Stimulated activated CD8-positive, alpha-beta memory T cell treated with anti-CD3 and anti-CD28 coated beads, Interleukin-7, amount 100 ng/mL, for 24 hours (primary cell): ENCODE measurements around the gene PRDX5.

Experiments used
- DNase-seq: peaks from one replicate; pipeline ENCODE4 v3.0.0-alpha.2; 2020; ENCODE audit warnings: low read depth

Gene PRDX5

DNA sequence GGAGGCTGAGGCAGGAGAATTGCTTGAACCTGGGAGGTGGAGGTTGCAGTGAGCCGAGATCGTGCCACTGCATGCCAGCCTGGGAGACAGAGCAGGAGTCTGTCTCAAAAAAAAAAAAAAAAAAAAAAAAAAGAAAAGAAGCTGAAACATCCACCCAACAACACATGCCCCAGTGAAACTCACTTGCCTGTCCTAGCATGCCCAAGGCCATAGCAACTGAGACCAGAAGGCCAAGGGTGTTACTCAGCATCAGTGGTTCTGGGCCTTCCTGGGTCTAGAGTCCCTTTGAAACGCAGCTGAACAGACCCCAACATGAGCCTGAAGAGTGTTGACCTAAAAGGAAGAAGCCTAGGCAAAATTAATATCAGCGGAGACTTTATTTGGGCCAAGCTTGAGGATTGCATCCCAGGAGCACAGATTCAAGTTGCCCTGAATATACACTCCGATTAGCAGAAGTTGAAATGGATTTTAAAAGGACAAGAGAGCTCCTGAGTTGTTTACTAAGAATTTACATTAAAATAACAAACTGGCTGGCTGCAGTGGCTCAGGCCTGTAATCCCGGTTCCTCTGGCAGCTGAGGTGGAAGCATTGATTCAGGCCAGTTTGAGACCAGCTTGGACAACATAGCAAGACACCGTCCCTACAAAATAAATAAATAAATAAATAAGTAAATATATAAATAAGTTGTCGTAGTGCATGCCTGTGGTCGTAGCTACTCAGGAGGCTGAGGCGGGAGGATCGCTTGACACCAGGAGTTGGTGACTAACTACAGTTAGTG is 7.0 kb downstream of the PRDX5 start:
- no peak for DNase-seq

DNA sequence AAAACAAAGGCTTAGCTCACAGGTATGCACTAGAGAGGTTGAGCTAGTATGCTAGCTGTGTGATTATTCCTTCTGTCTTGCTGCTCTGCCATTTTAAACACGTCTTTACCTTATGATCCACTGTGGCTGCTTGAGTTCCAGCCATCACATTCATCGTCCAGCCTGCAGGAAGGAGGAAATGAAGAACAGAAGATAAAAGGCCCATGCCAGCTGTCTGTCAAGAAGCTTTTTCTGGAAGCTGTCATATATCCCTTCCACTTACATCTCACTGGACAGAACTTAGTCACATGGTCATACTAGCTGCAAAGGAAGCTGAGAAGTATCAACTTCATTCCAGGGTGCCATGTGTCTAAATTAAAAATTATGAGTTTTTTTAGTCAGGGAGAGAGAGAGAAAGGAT is 9.5 kb downstream of the PRDX5 start:
- DNase-seq: no peak

DNA sequence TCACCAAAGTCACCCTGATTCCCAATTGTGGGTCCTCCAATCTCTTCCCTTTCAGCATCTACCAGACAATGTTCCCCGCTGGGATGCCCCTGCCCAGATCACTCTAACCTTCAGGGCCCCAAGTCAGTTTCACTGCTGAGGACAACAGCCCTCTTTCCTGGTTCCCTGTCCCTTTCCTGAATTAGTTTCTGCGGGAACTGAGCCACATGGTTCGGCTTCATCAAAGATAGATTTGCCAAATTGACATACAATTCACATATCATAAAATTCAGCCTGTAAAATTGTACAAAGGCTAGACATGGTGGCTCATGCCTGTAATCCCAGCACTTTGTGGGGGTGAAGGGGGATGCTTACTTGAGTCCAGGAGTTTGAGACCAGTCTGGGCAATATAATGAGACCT is 10.1 kb downstream of the PRDX5 start:
- no peak for DNase-seq

DNA sequence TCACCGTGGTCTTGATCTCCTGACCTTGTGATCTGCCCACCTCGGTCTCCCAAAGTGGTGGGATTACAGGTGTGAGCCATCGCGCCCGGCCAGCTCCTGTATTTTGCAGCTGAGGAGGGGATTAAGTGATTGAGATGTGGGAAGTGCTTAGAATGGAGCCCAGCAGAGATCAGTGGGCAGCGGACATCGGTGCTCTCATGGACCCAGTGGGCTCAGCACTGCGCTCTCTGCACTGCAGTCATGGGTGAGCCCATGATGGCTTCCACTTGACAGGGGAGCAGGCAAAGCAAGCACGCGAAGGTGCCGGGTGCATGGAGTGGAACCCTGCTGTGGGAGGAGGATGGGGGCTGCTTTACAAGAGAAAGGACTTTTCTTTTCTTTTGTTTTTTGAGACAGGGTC is 13.0 kb downstream of the PRDX5 start:
- no peak for DNase-seq

DNA sequence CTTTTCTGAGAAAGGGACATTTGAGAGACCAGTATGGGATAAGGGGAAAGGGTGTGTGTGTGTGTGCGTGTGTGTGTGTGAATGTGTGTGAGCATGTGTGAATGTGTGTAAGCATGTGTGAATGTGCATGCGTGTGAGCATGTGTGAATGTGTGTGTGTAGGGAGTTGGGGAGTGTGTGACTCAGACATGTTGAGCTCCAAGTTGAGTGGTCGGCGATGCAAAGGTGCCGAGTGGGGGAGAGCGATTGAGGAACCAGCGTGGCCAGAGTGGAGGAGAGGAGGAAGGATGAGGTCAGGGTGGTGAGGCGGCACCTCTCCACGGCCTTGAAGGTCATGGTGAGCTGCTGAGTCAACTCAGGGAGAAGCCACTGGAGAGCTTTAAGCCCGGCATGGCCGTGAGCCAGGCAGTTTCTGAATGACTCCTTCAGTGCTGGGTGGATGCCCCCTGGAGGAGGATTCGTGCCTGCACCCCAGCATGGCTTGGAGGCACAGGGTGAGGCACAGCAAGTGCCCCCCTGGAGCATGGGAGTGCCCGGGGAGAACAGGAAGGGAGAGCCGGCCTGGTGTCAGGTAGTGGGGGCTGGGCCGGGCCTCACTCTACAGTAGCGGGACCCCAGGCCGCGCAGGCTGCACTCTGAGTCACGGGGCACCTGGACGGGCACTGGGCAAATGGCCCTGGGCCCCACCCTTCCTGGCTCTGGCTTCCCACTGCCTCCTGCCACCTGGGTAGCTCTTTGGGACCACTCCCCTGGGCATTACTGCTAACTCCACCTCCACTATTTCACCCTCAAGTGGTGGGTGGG is 13.8 kb downstream of the PRDX5 start:
- DNase-seq: peak; percentile 50

DNA sequence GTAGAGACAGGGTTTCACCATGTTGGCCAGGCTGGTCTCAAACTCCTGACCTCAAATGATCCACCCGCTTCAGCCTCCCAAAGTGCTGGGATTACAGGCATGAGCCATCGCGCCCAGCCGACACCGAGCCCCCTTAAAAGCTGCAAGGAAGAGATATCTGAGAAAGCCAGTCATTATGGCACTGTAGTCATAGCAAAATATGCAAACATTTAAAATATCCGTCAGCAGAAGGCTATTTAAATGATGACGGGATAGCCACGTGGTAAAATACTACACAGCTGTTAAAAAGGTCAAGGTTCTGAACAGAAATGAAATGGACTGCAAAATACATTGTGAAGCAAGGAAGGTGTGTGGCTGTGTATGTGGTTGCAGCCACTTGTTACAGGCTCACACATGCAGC is 15.6 kb downstream of the PRDX5 start:
- DNase-seq: no peak

DNA sequence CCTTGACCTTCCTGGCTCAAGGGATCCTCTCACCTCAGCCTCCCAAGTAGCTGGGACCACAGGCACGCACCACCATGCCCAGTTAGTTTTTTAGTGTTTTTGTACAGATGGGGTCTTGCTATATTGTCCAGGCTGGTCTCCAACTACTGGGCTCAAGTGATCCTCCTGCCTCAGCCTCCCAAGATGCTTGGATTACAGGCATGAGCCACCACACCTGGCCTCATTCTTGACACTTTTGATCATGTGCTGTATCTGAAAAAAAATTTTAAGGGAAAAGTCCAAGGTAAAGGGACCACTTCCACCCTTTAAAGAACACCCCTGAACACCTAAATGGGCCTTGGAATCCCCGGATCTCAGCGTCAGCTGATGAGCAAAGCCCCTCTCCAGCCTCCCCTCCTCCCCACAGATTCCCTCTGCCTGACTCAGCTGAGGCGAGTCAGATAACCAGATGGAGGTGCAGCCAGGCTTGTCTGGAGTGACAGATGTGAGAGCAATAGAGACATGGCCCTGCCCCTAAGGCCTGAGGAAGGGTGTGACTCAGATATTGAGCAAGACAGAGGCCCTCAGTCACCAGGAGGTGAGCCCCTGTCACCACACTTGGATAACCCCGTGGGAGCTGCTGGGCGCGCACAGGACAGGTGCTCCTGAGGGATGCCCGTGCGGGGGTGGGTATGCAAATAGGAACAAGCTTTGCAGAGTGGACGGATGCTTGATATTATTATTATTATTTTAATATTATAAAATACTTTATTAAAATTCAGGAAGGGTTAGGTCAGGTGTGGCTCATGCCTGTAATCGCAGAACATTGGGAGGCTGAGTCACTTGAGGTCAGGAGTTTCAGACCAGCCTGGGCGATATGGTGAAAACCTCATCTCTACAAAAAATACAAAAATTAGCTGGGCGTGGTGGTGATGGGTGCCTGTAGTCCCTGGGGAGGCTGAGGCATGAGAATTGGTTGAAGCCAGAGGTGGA is 17.1 kb downstream of the PRDX5 start:
- DNase-seq: no peak

DNA sequence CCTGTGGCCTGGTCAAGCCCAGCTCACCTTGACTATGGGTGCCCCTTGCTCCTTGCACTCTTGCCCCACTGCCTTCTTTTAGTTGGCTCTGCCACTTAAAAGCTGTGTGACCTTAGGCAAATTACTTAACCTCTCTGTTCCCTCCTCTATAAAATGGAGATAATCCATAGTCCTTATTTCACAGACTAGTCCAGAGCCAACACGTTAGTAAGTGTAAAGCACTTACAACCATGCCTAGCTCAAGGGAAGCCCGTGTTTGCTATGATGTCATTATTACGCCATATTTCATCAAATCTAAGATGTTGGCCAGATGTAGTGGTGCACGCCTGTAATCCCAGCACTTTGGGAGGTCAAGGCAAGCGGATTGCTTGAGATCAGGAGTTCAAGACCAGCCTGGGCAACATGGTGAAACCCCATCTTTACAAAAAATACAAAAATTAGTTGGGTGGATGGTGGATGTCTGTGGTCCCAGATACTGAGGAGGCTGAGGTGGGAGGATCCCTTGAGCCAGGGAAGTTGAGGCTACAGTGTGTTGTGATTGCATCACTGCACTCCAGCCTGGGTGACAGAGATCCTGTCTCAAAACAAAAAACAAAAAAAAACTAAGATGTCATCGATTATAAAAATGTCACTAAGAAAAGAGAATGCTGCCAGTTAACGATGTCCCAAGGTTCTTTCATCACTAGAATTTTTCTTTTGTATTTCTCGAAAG is 19.8 kb downstream of the PRDX5 start:
- no peak for DNase-seq

DNA sequence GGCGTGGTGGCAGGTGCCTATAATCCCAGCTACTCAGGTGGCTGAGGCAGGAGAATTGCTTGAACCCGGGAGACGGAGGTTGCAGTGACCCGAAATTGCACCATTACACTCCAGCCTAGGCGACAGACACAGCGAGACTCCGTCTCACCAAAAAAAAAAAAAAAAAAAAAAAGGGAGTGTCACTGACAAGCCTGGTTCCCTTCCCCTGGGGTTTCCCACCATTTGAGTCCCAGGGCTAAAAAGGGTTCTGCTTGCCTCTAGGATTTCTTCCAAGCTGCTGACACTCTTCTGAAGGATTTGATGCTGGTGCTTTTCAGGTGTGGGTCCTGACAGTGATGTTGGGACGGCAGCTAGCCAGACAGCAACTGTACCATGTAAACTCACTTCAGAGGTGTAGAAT is 20.8 kb downstream of the PRDX5 start:
- DNase-seq: no peak

DNA sequence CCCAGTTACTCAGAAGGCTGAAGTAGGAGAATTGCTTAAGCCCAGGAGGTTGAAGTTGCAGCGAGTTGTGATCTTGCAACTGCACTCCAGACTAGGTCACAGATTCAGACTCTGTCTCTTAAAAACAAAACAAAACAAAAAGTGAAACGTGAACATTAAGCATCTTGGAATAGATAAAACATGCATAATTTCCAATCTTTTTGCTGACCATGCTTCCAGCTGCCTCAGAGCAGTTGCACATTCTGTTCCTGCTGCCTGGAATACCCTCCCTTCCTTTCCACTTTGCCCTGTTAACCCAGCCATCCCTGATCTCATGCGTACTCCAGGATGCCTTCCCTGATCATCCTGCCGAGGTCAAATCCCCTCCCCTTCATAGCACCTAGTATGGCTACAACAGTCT is 21.4 kb downstream of the PRDX5 start:
- DNase-seq: no peak

DNA sequence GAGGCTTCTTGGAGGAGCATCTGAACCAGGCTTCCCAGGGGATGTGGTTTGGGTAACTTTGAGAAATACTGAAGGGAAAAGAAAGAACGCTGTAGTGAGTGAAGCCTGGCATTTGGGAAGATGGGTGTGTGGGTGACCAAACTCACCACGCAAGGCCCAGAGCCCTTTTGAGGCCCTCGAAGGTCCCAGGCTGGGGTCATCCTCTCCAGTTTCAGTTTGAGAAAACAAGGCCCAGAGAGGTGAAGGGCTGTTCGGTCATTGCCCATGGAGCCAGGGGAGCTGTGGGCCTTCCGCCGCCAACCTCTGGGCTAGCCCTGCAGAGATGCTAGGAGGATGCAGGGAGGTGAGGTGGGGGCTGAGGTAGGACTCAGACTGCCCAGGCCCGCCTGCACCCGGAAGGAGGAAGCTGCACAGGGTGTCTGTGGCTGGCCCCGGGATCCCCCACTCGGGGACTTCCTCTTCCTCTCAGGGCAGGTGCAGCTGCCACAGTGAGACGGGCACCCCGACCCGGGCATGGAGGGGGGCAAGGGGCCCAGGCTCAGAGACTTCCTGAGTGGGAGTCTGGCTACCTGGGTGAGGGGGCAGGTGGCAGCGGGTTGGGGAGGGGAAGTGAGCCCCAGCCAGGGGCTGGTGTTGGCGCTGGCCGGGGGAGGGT is 22.0 kb downstream of the PRDX5 start, which contains the start of gene CCDC88B:
Gene CCDC88B (plus strand): TSS at position 451 of the 655 bp plus-strand sequence. CDS start 63 bp downstream, at position 514.
- DNase-seq: peak; percentile 70

DNA sequence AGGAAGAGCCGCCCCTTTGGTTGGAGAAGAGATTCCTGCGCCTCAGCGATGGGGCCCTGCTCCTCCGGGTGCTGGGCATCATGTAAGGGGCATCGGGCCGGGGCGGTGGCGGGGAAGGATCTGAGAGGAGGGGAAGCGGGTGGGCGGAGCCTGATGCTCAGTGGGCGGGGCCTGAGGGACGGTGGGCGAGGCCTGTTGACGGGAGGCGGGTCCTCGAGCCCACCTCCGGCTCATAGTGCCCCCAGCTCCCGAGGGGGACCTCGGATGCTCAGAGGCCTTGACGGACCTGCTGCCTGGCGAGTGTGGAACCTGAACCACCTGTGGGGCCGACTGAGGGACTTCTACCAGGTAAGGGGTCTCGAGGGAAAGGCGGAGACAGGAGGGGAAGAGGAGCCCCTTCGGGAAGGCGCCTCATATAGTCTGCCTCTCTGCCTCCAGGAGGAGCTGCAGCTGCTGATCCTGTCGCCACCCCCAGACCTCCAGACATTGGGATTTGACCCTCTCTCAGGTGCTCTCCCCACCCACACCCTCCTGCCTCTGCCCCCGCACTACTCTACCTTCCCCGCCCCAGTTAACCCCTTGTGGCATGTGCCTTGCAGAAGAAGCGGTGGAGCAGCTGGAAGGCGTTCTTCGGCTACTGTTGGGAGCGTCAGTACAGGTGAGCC is 22.9 kb downstream of the PRDX5 start:
- DNase-seq: peak; percentile 69

DNA sequence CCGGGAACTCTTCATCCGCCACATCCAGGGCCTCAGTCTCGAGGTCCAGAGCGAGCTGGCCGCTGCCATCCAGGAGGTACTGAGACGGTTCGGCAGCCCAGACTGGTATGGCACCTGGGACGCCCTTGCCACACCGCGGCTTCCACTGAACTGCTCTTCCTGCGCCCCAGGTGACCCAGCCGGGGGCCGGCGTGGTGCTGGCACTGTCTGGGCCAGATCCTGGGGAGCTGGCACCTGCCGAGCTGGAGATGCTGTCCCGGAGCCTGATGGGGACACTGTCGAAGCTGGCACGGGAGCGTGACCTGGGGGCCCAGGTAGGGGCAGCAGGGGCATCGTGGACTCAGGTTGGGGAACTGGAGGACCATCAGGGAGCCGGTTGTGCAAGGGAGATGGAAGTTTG is 23.5 kb downstream of the PRDX5 start:
- DNase-seq: no peak

DNA sequence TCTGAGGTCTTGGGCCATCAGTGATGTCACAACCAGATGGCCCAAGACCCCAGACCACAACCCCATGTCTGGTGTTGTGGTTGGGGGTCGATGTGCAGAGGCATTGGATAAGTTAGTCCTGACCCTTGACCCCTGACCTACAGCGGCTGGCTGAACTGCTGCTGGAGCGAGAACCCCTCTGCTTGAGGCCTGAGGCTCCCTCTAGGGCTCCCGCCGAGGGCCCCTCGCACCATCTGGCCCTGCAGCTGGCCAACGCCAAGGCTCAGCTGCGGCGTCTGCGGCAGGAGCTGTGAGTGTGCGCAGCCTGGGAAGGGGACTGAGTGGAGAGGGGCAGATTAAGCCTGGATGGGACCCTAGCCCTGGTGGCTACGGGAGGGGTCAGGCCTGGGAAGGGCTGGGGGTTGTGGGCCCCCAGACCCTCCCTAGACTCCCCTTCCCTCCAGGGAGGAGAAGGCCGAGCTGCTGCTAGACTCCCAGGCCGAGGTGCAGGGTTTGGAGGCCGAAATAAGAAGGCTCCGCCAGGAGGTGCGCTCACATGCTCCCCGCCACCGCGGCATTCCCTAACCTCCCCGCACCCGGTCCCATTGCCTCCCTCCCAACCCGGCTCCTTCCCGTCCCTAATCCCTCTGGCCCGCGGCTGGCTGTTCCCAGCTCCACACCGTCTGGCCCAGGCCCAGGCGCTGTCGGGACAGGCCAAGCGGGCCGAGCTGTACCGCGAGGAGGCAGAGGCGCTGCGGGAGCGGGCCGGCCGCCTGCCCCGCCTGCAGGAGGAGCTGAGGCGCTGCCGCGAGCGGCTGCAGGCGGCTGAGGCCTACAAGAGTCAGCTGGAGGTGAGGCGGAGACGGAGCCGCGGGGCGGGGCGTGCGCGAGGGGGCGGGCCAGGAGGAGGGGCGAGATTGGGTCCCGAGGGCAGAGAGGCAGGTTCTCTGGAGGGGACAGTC is 24.2 kb downstream of the PRDX5 start:
- peak; percentile 89 for DNase-seq

DNA sequence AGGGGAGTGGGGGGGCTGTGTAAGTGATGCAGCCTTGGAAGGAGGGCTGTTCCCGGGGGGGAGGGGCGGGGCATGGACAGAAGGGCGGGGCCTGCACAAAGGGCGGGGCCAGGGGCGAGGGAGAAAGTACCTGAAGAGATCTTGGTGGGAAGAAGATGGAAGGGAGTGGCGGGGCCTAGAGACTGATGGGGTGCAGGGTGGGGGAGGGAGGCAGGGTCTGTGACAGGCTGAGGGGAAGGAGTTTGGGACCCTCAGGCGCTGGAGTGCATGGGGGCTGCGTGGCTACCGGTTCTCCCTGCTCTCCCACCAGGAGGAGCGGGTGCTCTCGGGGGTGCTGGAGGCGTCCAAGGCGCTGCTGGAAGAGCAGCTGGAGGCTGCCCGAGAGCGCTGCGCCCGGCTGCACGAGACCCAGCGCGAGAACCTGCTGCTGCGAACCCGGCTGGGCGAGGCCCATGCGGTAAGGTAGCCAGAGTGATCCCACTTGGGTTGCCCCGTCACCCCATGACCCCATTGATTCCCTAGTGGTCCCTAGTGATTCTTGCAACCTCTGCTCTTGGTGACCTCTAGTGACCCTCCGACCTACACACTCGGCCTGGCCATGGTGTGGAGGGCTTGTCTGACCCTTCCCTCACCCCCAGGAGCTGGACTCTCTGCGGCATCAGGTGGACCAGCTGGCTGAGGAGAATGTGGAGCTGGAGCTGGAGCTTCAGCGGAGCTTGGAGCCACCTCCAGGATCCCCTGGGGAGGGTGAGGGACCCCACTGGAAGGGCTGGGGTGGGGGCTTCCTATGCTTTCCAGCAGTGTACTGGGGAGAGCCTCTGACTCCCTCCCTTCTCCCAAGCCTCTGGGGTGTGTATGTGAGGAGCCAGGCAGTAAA is 25.2 kb downstream of the PRDX5 start:
- DNase-seq: no peak

DNA sequence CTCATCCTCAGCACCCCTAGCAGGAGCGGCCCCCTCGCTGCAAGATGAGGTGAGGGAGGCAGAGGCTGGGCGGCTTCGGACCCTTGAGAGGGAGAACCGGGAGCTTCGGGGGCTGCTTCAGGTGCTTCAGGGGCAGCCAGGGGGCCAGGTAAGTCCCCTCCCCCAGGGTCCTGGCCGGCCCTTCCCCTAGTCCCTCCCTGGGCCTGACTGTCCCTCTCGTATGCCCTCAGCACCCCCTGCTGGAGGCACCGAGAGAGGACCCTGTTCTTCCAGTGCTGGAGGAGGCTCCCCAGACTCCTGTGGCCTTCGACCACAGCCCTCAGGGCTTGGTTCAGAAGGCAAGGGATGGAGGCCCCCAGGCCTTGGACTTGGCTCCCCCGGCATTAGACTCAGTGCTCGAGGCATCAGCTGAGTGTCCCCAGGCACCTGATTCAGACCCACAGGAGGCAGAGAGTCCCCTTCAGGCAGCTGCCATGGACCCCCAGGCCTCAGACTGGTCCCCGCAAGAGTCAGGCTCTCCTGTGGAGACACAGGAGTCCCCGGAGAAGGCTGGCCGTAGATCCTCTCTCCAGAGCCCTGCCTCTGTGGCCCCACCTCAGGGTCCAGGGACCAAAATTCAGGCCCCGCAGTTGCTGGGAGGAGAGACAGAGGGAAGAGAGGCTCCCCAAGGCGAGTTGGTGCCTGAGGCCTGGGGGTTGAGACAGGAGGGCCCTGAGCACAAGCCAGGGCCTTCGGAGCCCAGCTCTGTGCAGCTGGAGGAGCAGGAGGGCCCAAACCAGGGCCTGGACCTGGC is 26.0 kb downstream of the PRDX5 start:
- no peak for DNase-seq

DNA sequence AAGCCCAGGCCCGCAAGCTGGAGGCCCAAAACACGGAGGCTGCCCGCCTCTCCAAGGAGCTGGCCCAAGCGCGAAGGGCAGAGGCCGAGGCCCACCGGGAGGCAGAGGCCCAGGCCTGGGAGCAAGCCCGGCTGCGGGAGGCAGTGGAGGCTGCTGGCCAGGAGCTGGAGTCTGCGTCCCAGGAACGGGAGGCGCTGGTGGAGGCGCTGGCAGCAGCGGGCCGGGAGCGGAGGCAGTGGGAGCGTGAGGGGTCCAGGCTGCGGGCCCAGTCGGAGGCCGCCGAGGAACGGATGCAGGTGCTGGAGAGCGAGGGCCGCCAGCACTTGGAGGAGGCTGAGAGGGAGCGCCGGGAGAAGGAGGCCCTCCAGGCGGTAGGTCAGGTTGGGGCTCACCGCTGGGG is 26.9 kb downstream of the PRDX5 start:
- no peak for DNase-seq
